ENCODE results near the gene CAMSAP1.

DNA sequence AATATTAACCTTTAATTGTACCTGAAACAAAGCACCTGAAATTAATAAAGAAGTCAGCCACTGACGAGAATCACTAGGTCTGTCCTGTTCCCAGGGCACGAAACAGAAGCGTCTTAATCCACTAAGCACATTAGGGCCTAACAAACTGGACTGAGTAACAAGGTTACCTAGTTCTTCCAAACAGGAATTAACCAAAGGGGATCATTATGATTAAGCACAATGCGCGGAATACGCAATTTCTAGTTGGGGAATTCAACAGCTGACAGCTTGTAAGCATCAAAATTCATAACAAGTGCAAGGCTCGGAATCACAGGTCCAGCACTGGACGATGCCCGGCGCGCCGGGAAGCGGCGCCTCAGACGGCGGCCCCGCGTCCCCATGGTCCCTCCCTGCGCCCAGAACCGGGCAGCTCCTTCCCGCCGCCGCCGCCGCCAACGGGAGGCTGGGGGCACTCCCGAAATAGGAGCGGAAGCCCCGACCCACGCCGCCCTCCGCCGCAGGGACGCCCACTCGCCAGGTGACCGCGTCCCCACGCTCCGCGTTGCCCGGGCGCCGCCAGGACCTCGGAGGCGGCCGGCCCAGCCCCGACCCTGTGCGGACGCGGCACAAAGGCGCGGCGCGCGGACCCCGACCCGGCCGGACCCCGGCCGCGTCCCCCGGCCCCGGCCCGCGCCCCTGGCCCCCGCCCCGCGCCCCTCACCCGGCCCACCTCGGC is 898 bp downstream of the CAMSAP1 start:
- TF ChIP-seq, protein P1, sequence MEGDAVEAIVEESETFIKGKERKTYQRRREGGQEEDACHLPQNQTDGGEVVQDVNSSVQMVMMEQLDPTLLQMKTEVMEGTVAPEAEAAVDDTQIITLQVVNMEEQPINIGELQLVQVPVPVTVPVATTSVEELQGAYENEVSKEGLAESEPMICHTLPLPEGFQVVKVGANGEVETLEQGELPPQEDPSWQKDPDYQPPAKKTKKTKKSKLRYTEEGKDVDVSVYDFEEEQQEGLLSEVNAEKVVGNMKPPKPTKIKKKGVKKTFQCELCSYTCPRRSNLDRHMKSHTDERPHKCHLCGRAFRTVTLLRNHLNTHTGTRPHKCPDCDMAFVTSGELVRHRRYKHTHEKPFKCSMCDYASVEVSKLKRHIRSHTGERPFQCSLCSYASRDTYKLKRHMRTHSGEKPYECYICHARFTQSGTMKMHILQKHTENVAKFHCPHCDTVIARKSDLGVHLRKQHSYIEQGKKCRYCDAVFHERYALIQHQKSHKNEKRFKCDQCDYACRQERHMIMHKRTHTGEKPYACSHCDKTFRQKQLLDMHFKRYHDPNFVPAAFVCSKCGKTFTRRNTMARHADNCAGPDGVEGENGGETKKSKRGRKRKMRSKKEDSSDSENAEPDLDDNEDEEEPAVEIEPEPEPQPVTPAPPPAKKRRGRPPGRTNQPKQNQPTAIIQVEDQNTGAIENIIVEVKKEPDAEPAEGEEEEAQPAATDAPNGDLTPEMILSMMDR (conservative IDR thresholded peaks at IDR 0.05), result no peak
- TF ChIP-seq EZH2 (IDR thresholded peaks at IDR 0.05; ENCODE audit: low read depth), result no peak

All from PC-9 (cell line).